Measurements from ENCODE around the gene ARRDC5.
"Not testable (repeated sequence)": the region's sequence is repeated elsewhere in the genome, so short reads cannot be mapped to it uniquely, and the experiment has no call there.

The ARRDC5 gene

GRCh38 chr19:4902796-4903195, at the start of gene ARRDC5:
TSS of gene ARRDC5 (minus strand) at chr19:4902896. CDS start at chr19:4902825, 71 bp downstream.
- DNase-seq, result no peak

GRCh38 chr19:4951656-4952055, 49.0 kb upstream of the ARRDC5 start:
- DNase-seq, result no peak

DNA sequence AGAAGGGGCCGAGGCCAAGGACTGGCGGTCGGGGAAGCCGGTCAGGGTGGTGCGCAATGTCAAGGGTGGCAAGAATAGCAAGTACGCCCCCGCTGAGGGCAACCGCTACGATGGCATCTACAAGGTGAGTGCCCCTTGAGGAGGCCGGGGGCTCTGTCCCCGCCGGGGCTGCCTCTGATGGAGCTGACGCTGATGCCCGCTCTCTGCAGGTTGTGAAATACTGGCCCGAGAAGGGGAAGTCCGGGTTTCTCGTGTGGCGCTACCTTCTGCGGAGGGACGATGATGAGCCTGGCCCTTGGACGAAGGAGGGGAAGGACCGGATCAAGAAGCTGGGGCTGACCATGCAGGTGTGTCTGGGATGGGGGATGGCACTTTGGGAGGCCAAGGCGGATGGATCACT, 48.0 kb upstream of the ARRDC5 start:
- DNase-seq, result not testable (repeated sequence)

GRCh38 chr19:4941638-4942169, 39.0 kb upstream of the ARRDC5 start:
- not testable (repeated sequence) for DNase-seq

DNA sequence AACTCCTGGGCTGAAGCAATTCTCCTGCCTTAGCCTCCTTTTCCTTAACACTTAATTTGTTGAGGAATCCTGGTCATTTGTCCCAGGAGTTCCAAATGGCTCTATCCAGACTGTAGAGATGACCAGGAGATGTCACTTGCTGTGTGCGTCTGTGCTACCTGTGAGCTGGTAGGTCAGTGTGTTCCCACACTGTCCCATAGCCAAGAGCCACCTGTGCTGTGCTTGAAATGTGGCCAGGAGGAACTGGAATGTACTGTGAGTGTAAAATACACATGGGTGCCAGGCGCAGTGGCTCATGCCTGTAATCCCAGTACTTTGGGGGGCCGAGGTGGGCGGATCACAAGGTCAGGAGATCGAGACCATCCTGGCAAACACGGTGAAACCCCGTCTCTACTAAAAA, 36.8 kb upstream of the ARRDC5 start:
- no peak for DNase-seq

DNA sequence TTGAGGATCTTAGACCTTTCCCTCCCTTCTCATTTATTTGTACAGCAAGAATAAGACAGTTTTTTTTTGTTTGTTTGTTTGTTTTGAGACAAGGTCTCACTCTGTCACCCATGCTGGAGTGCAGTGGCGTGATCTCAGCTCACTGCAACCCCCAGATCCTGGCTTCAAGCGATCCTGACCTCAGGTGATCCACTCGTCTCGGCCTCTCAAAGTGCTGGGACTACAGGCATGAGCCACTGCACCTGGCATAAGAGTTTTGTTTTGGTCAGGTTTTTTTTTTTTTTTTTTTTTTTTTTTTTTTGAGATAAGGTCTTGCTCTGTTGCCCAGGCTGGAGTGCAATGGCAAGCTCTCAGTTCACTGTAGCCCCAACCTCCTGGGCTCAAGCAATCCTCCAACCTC, 35.8 kb upstream of the ARRDC5 start:
- DNase-seq, result not testable (repeated sequence)

- no peak for DNase-seq
These were observed 34.4 kb upstream of the ARRDC5 start for GRCh38 chr19:4937060-4937459.

DNA sequence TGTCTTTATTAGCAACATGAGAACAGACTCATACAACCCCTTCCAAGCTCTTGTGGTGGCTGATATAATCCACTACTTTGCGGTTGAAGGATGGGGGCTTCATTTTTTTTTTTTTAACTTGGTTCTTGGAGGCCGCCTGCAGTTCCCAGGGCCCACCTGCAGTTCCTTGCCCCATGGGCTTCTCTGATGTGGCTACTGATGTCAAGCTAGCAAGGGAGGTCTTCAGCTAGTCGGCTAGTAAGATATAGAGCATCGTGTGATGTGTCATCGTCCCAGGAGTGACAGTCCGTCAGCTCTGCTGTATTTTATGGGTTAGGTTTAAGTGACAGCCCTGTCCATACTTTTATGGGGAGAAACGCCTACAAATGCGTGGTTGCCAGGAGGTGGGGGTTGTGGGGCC, 32.7 kb upstream of the ARRDC5 start:
- no peak for DNase-seq

GRCh38 chr19:4933528-4933927, 30.8 kb upstream of the ARRDC5 start:
- DNase-seq, result no peak

GRCh38 chr19:4932711-4933110, 30.0 kb upstream of the ARRDC5 start:
- DNase-seq, result no peak

DNA sequence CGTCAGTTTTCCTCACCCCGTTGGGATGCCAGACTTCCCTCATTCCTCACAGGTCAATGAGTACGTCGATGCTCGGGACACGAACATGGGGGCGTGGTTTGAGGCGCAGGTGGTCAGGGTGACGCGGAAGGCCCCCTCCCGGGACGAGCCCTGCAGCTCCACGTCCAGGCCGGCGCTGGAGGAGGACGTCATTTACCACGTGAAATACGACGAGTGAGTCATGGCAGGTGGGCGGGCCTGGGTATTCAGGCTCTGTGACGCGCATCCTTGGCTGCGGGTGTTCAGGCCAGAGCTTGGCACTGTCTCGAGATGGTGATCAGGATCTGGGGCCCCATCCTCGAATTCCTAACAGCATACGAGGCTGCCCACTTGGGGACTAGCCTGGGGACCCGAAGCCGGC, 28.0 kb upstream of the ARRDC5 start:
- DNase-seq, result no peak

DNA sequence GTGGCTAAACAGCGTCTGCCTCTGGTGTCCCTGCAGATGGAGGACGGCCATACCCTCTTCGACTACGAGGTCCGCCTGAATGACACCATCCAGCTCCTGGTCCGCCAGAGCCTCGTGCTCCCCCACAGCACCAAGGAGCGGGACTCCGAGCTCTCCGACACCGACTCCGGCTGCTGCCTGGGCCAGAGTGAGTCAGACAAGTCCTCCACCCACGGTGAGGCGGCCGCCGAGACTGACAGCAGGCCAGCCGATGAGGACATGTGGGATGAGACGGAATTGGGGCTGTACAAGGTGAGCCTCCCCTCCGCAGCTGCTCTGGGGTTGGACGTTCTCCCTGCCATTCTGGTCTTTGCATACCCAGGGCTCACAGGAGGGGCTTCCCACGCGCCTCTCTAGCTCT, 26.5 kb upstream of the ARRDC5 start:
- no peak for DNase-seq

DNA sequence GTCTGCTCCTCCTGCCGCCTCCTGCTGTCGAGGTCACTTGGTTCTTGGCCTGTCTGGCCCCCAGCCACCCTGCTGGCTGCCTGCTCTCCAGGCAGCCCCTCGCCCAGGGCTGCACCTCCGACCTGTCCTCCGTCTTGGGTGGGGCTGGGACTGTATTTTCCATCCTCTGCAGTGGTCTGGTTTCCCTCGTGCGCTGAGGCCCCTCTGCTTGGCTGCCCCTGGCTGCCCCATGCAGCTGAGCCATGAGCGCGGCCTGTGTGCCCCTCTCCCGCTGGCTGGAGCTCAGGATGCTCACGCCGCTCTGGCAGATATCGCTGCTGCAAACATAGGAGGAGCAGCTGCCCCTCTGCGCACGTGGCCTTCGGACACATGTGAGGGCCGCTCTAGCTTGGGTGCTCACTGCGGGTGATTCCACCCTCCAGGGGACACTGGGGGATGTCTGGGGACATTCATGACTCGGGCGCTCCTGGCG, 20.6 kb upstream of the ARRDC5 start:
- no peak for DNase-seq

GRCh38 chr19:4922530-4923275, 20.0 kb upstream of the ARRDC5 start:
- no peak for DNase-seq

DNA sequence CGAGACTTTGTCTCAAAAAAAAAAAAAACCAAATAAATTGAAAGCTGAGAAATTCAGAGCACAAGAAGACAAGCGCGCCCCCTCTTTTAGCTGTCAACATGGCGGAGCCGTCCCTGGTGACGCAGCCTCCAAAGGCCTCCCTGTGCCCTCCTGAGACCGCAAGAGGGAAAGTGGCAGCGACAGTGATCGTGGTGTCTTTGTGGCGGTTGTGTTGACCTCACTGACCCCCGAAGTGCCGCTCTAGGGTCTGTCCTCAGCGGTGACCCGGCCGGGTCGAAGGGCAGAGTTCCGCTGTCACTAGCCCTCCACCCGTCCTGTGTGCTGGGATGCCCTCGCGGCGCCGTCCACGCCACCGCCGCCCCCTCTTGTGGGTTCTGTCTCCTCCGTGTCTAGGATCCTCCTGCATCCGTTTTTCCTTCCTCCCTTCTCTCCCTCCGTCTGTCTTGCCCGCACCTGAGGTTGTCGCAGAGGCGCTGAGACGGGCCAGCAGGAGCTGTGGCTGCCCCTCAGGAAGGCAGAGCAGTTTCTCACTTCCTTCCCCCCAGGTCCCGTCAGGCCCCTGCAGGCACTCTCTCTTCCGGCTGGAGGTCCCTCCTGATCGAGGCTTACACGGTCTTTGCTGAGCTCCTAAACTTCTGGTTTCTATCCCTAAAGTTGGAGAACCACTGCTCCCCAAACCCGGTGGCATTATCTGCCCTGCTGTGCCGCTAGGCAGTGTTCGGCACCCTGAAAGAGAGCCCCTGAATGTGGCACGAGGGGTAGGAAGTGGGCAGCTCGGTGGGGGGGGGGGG, 13.8 kb upstream of the ARRDC5 start:
- peak; percentile 60 for DNase-seq

GRCh38 chr19:4914736-4915501, 12.2 kb upstream of the ARRDC5 start:
- DNase-seq, result peak; percentile 90

DNA sequence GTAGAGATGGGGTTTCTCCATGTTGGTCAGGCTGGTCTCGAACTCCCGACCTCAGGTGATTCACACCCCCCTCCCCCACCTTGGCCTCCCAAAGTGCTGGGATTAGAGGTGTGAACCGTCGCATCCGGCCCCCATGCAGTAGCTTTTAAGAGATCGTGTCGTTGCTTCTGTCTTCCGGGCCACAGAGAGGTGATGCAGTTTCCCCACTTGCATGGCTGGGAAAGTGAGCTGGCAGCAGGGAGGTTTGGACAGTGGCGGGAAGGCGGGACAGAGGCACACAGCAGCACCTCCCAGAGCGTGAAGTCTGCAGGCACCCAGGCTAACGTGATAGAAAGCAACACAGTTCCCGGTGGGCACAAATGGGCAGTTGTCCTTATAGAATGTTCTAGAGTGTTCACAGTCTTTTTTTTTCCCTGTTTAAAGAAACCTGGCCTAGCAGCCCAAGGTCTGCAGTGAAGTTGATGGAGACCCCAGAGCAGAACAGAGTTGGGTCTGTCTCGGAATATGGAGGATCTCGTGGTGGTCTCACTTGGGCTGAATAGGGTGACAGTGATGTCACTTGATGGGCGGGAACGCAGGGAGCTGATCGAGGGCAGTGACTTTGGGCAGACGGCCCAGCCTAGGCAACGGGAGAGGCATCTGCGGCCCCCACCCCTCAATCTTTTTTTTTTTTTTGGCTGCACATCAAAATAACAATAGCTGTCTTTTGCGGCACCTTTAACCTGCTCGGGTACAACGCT, 11.5 kb upstream of the ARRDC5 start:
- peak; percentile 39 for DNase-seq

DNA sequence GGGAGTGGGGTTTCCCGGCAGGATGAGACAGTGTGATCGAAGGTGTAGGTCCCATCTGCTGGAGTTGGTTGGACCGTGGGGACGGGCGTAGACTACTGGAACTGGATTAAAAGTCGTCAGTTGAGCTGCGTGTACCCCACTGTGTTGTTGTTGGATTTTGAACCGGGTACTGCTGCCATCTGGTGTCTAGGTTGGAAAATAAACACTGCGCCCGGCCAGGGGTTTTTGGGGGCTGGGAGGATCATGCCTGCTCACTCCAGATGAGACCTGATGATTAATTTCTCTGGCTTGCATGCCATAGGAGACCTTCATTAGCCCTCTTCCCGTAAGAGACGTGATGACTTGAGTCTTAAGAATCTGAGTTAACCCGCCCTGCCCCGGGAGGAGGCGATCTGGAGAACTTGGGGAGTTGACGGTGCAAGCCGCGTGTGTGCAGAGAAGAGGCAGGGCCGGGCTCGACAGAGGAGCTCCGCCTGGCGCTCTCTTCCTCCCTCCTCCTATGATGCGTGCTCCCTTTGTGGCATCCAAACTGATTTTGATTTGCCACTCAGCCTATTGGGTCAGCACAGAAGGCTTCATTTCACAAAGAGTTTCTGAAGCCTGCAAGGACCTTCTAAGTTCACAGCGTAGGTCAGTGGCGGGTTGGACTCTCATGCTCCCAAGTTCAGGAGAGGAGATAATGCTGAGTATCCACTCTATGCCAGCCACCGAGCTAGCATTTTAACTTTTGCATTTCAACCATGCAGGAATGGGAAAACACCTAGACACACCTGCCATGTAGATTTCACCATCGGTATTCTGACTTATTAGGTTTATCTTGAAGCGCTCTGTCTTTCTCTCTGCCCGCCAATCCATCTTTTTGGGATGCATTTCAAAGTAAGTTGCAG, 9.3 kb upstream of the ARRDC5 start:
- peak; percentile 81 for DNase-seq

- DNase-seq, result no peak
These were observed 8.6 kb upstream of the ARRDC5 start for GRCh38 chr19:4911314-4911713.

DNA sequence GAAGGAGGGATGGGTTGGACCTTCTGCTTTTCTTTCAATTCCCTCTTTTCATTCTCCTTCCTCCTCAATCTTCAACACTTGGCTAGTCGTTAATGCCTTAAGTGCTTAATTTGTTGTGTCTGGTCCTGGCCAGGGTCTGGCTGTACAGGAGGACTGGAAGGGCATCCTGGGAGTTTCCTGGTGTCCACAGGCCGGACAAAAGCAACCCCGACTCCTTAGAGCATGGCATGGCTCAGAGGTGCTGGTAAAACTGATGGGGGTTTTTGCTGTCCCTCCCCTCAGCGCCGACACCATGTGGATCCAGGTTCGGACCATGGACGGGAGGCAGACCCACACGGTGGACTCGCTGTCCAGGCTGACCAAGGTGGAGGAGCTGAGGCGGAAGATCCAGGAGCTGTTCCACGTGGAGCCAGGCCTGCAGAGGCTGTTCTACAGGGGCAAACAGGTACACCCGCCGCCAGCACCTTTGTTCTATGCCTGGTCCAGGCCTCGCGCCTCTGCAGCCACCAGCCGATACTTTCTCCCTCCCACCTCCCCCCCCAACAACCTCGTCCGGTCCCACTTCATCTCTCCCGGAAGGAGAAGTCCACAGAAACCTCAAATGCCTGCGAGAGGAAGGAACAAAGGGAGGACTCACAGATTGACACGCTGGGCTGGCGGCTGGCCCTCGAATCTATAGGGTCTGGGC, 8.0 kb upstream of the ARRDC5 start:
- DNase-seq, result peak; percentile 27

Measured in CD4-positive, alpha-beta T cell treated with Interleukin-6 for 4 hours (primary cell).